Lower leg skin (tissue), 4 donors: ENCODE results near the gene ABCC5. TPM values are rescaled to one million over a fixed set of nuclear protein-coding genes. Genes with fewer than 3 reads are reported as not detected.

Source experiments
- DNase-seq, 2 donors: peaks; one replicate each; pipeline ENCODE4 v3.0.0-alpha.2; 2019; ENCODE audit warnings: low spot score in 2 of 2
- H3K4me3 ChIP-seq: fragments of 200-600 bp; sonication (generic); 2 replicates; pipeline ENCODE4 v1.5.1; 2017; ENCODE audit warnings: mild to moderate bottlenecking, low read depth; ENCODE audit not compliant: poor library complexity, severe bottlenecking
- CTCF ChIP-seq, 3 donors: fragments of 450-650 bp; IDR thresholded peaks; one replicate each; pipeline ENCODE4 v1.5.1; 2016; ENCODE audit warnings: antibody characterized with exemption in 3 of 3, mild to moderate bottlenecking in 3 of 3, moderate library complexity in 2 of 3
- POLR2A ChIP-seq, 2 donors: fragments of 450-650 bp; IDR thresholded peaks; one replicate each; pipeline ENCODE4 v1.6.1; 2016 to 2017; ENCODE audit warnings: antibody characterized with exemption in 2 of 2, mild to moderate bottlenecking in 1 of 2, moderate library complexity in 1 of 2
- WGBS, 2 donors: methylation state at CpG; one replicate each; pipeline ENCODE4 v1.1.5; 2018; 5-methylcytosine and 5-hydroxymethylcytosine counted together
- intact Hi-C: fragments of 100-400 bp; cut with DNase I; formaldehyde crosslinking; loops from one replicate; pipeline ENCODE4 v1.15.0; 2023; ENCODE audit warnings: low total_unique reads
- total RNA-seq, 4 donors: library from RNA; depleted of rRNA; stranded (reverse); fragments of >200 nt; gene quantifications; one replicate each; pipeline ENCODE4 v1.1.0, GENCODE V29; 2016

The ABCC5 gene
- total RNA-seq, 4 donors from 2014 or later: 8.9 to 14.3 (median 11.9) TPM

DNA sequence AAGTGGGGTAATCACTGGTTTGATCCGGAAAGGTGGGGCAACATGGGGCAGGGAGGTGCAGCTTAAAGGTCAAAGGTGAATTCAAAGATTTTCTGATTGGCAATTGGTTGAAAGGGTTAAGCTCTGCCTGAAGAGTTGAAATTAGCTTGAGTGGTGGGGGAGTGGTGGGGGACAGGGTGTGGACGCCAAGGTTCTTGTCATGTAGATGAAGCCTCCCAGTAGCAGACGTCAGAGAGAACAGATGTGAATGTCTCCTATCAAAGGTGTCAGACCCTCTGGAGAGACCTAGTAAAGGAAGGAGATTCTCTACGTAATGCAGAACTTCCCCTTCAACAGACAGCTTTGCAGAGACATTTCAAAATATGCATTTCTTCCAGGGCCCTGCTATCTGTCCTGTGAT, 62.8 kb downstream of the ABCC5 start:
- H3K4me3 ChIP-seq: no peak overlapping the region
- intact Hi-C loops: no loop called here
- DNase-seq: no peak
- WGBS, 2 donors: 75 to 81% methylated on average over 4 of the region's 4 CpGs
- TF ChIP-seq POLR2A (IDR thresholded peaks at IDR 0.05) (no peak), CTCF (IDR thresholded peaks at IDR 0.05) (no peak)

DNA sequence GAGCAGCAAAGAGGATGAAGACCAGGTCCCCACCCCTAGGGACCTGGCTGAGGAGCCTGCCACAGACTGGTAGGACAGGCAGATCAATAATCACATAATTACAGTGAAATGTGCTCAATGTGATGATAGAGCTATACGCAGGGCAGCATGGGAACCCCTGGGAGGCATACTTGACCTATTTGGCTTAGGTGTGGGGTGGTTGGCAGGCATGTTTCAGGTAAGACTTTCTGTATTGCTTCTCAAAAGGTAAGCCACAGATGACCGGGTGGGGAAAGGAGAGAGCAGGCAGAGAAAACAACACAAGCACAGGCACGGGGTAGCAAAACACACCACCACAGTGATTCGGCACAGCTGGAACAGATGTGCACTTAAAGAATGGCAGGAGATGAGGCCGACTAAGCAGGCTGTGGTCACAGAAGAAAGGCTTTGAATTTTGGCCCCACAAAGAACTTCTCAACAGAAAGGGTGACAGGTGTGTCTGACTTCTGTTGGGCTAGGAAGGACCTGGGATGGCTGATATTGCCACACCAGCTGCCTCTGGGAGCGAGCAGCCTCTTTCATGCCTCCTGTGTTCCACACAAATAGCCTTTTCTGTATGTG, 64.1 kb downstream of the ABCC5 start:
- TF ChIP-seq POLR2A (IDR thresholded peaks at IDR 0.05): no peak
- no peak for TF ChIP-seq CTCF (IDR thresholded peaks at IDR 0.05)
- no peak for DNase-seq
- WGBS, 2 donors: 61 to 77% methylated on average over 6 of the region's 6 CpGs
- intact Hi-C loops: no loop called here
- H3K4me3 ChIP-seq: no peak overlapping the region

DNA sequence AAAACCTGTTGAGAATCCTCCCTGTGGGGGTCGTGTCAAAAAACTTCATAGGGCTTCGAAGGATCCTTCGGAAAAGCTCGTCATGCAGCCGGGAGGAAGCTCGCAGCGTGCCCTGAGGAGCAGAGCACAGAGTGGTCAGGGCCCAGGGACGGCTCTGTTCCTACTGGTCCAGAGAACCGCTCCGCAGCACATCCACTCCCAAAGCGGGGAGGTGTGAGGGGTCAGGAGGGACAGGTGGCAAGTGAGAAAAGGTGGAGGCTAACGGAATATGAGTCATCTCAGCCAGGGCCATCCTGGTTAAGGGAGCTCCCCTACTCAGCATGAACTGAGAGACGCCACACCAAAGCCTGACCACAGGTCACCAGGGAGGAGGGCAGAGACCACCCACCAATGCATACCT, 66.2 kb downstream of the ABCC5 start:
- WGBS, 2 donors: 89 to 90% methylated on average over 13 of the region's 13 CpGs
- intact Hi-C loops: no loop called here
- H3K4me3 ChIP-seq: no peak overlapping the region
- DNase-seq: no peak
- TF ChIP-seq POLR2A (IDR thresholded peaks at IDR 0.05) (no peak), CTCF (IDR thresholded peaks at IDR 0.05) (no peak)

DNA sequence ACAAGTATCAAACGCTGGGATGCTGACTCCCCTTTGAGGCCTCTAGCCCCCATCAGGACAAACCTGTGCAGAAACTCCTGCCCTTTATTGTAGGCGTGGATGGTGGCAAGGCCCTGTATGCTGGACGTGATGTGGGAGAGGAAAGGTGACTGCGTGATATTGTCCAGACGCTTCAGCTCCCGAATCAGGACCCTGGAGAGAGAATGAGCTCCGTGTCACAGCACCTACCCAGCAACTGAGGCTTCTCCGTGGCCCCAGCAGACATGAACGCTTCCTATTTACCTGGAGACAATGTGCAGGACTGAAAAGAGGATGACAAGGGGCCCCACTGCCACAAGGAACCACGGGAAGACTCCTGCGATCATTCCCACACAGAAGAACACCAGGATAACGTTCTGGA, 68.0 kb downstream of the ABCC5 start:
- DNase-seq: no peak
- intact Hi-C loops: no loop called here
- WGBS, 2 donors: 88 to 90% methylated on average over 12 of the region's 12 CpGs
- no peak overlapping the region for H3K4me3 ChIP-seq
- TF ChIP-seq CTCF (IDR thresholded peaks at IDR 0.05) (no peak), POLR2A (IDR thresholded peaks at IDR 0.05) (no peak)

DNA sequence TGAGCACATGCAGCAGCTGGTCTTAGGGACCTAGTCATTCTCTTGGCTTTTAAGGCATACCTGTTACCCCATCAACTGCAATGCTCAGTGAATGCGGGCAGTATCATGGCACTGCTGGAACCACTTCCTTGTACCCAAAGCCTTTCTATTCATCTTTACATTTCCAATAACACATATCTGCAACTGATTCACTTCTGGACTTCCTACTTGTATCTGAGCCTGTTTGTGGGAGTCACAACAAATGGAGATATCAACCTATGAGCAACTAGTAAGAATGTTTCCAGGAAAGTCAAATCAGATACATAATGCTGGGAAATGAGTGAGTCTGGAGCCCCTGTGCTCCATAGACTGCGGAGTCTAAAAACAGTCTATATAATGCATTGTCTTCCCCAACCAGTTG, 71.6 kb downstream of the ABCC5 start:
- no peak for DNase-seq
- intact Hi-C loops: no loop called here
- H3K4me3 ChIP-seq: no peak overlapping the region
- TF ChIP-seq POLR2A (IDR thresholded peaks at IDR 0.05) (no peak), CTCF (IDR thresholded peaks at IDR 0.05) (no peak)
- WGBS, 2 donors: 96 to 100% methylated on average over 2 of the region's 2 CpGs

DNA sequence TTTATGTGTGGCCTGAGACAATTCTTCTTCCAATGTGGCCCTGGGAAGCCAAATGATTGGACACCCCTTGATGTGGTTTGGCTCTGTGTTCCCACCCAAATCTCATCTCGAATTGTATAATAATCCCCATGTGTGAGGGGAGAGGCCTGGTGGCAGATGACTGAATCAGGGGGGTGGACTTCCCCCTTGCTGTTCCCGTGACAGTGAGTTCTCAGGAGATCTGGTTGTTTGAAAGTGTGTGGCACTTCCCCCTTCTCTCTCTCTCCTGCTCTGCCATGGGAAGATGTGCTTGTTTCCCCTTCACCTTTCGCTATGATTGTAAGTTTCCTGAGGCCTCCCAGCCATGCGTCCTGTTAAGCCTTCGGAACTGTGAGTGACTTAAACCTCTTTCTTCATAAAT, 72.9 kb downstream of the ABCC5 start:
- intact Hi-C loops: no loop called here
- WGBS, 2 donors: 86 to 87% methylated on average over 5 of the region's 5 CpGs
- H3K4me3 ChIP-seq: no peak overlapping the region
- no peak for DNase-seq
- TF ChIP-seq CTCF (IDR thresholded peaks at IDR 0.05) (no peak), POLR2A (IDR thresholded peaks at IDR 0.05) (no peak)
